ENCODE data around the gene HOXB9. TPM values are rescaled to one million over a fixed set of nuclear protein-coding genes. Genes with fewer than 3 reads are reported as not detected.

Gene HOXB9
- total and polyA plus RNA-seq, 9 of the 15 experiments (the other 6 are each of a cell fraction or from before 2014, with no cell fraction given) = 3.1 to 196 (median 77.6) TPM

DNA sequence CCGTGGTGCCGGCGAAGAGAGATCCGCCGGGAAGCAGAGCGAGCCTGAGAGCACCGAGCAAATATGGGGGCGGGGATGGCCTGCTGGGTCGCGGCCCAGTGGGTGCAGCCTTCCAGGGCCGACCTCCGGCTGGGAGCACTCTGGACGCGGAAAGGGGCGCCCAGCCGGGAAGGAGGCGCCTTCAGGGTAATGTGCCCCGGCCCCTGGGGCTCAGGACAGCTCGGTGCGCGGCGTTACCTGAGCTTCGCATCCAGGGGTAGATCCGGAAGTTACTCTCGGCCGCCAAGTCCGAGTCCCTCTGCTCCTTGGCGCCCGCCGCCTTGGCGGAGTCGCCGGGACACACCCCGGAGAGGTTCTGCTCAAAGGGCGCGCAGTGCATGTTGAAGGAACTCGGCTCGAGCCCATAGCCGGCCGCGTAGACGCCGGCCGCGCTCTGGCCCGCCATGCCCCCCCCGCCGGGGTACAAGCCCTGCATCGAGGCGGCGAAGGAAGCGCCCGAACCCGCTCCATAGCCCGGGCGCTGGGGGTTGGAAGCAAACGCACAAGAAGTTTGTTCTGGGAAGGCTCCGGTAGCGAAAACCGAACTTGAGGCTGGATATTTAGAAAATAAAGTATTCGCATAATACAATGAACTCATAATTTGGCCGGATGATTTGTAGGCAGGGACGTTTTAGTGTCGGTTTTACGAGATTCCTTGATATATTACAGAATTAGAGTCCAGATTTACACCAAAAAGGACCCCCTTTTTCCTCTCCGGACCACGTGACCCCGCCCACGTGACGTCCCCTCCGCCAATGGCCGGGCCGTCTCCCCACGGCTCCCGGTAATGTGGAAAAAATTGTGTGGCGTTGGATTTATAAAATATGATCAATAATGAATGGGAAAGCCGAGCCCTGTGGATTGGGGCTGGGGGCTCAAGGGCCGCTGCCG, 15.6 kb downstream of the HOXB9 start, which contains the start of gene HOXB7 (continued):
- TF ChIP-seq ATF2 (CRISPR knock-in tag; IDR thresholded peaks at IDR 0.05) (no peak), CHD7 (IDR thresholded peaks at IDR 0.05; ENCODE audit: low read depth, low read length) (no peak)
- TF ChIP-seq, protein P1, sequence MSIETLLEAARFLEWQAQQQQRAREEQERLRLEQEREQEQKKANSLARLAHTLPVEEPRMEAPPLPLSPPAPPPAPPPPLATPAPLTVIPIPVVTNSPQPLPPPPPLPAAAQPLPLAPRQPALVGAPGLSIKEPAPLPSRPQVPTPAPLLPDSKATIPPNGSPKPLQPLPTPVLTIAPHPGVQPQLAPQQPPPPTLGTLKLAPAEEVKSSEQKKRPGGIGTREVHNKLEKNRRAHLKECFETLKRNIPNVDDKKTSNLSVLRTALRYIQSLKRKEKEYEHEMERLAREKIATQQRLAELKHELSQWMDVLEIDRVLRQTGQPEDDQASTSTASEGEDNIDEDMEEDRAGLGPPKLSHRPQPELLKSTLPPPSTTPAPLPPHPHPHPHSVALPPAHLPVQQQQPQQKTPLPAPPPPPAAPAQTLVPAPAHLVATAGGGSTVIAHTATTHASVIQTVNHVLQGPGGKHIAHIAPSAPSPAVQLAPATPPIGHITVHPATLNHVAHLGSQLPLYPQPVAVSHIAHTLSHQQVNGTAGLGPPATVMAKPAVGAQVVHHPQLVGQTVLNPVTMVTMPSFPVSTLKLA (conservative IDR thresholded peaks at IDR 0.05) = peak; percentile 69 to 83

Measured in K562 (cell line).